ENCODE data around the gene TBC1D7. TPM values are rescaled to one million over a fixed set of nuclear protein-coding genes. Genes with fewer than 3 reads are reported as not detected.

TBC1D7 gene
- total RNA-seq, 1 donor from 2014 or later: 79.5 TPM

GRCh38 chr6:13355043-13355945 is 27.0 kb upstream of the TBC1D7 start:
- intact Hi-C loops (cut with DNase I): no loop called here
- H3K4me1 ChIP-seq: no peaks in the 10 kb centered on the region
- H3K4me3 ChIP-seq: no peak overlapping the region
- TF ChIP-seq CTCF (IDR thresholded peaks at IDR 0.05): no peak
- H3K36me3 ChIP-seq: no peaks in the 10 kb centered on the region
- DNase-seq (ENCODE audit: low spot score in 2 of 2): no peak
- no peaks in the 10 kb centered on the region for H3K27me3 ChIP-seq
- H3K27ac ChIP-seq: no peak overlapping the region
- no peaks in the 10 kb centered on the region for H3K9me3 ChIP-seq

GRCh38 chr6:13354331-13355042 is 26.1 kb upstream of the TBC1D7 start:
- no peak overlapping the region for H3K27ac ChIP-seq
- H3K4me3 ChIP-seq: no peak overlapping the region
- no peaks in the 10 kb centered on the region for H3K36me3 ChIP-seq
- no peaks in the 10 kb centered on the region for H3K27me3 ChIP-seq
- DNase-seq (ENCODE audit: low spot score in 2 of 2): no peak
- no peaks in the 10 kb centered on the region for H3K4me1 ChIP-seq
- intact Hi-C loops (cut with DNase I): no loop called here
- no peaks in the 10 kb centered on the region for H3K9me3 ChIP-seq
- TF ChIP-seq CTCF (IDR thresholded peaks at IDR 0.05): no peak

GRCh38 chr6:13352165-13352564 is 23.8 kb upstream of the TBC1D7 start:
- DNase-seq (ENCODE audit: low spot score in 2 of 2): no peak
- H3K36me3 ChIP-seq: no peaks in the 10 kb centered on the region
- intact Hi-C loops (cut with DNase I): no loop called here
- H3K4me3 ChIP-seq: no peak overlapping the region
- no peaks in the 10 kb centered on the region for H3K27me3 ChIP-seq
- no peak for TF ChIP-seq CTCF (IDR thresholded peaks at IDR 0.05)
- no peaks in the 10 kb centered on the region for H3K9me3 ChIP-seq
- no peaks in the 10 kb centered on the region for H3K4me1 ChIP-seq
- H3K27ac ChIP-seq: no peak overlapping the region

- Histone ChIP-seq H3K36me3 (no peaks in the 10 kb centered on the region), H3K9me3 (no peaks in the 10 kb centered on the region), H3K27ac (no peak overlapping the region), H3K4me3 (no peak overlapping the region), H3K4me1 (no peaks in the 10 kb centered on the region), H3K27me3 (no peaks in the 10 kb centered on the region)
- DNase-seq (ENCODE audit: low spot score in 2 of 2): no peak
- intact Hi-C loops (cut with DNase I): no loop called here
- TF ChIP-seq CTCF (IDR thresholded peaks at IDR 0.05): no peak
Observed at GRCh38 chr6:13351271-13351670, 22.9 kb upstream of the TBC1D7 start.

- DNase-seq (ENCODE audit: low spot score in 2 of 2): no peak
- intact Hi-C loops (cut with DNase I): no loop called here
- Histone ChIP-seq H3K4me3 (no peak overlapping the region), H3K4me1 (no peaks in the 10 kb centered on the region), H3K27me3 (no peaks in the 10 kb centered on the region), H3K9me3 (no peaks in the 10 kb centered on the region), H3K36me3 (no peaks in the 10 kb centered on the region), H3K27ac (no peak overlapping the region)
- TF ChIP-seq CTCF (IDR thresholded peaks at IDR 0.05): no peak
Observed at GRCh38 chr6:13349811-13350506, 21.6 kb upstream of the TBC1D7 start.
